GM18526 (cell line): ENCODE data around the gene GGACT.

ENCODE experiments used
- POLR2A ChIP-seq: IDR thresholded peaks from 3 replicates; pipeline ENCODE4 v1.6.1; 2011; ENCODE audit not compliant: insufficient read length; ENCODE audit errors: extremely low read depth

The GGACT gene

DNA sequence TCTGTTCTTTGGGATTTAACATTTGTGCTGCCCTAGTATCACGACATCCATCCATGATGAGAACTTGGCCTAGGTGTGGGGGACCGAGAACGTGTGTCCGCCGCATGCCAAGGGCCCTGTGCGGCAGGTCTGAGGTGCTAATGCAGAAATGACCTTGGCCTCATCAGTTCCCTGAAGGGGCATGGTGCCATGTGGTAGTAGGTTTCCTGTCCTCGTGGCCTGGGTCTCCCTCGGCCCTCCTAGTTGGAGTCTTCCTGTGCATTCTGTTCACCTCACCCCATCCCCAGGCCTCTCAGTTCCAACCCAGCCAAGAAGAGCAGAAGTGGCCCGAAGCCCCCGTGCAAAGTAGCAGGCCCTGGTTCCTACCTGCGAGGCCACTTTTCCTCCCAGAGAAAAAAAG is 59.8 kb downstream of the GGACT start:
- TF ChIP-seq POLR2A, result no peak

DNA sequence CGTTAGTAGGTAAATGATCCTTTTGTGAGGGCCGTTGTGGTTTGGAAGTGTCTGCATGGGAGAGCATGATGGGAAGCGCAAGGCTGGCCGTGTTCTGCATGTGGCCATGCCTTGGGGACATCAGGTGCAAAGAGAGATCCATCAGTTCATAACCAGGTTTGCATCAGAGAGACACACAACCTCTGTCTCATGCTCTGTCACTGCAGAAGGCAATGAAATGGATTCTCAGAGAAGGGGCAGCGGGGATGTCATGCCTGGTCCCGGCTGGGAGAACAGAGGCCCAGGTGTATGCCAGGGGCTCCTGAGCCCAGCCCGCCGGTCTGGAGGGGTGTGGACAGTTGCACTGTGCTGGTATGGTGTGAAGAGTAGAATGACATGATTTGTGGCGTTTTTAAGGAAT is 60.2 kb downstream of the GGACT start:
- TF ChIP-seq POLR2A, result no peak

DNA sequence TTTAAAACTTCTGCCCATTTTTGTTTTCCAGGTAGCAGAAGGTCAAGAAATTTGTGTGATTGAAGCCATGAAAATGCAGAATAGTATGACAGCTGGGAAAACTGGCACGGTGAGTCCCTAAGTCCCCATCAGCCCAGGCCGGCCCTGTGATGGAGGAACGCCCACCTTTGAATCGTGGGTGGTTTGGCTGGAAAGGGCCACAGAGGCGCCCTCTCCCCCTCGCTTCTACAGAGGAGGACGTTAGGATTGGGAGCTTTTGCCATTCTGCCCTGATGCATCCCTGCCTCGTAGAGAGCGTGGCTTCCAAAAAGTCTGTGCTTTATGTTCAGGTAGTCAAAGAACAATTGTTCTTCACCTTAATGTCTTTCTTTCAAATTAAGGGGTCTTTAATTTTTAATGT is 60.9 kb downstream of the GGACT start:
- no peak for TF ChIP-seq POLR2A

DNA sequence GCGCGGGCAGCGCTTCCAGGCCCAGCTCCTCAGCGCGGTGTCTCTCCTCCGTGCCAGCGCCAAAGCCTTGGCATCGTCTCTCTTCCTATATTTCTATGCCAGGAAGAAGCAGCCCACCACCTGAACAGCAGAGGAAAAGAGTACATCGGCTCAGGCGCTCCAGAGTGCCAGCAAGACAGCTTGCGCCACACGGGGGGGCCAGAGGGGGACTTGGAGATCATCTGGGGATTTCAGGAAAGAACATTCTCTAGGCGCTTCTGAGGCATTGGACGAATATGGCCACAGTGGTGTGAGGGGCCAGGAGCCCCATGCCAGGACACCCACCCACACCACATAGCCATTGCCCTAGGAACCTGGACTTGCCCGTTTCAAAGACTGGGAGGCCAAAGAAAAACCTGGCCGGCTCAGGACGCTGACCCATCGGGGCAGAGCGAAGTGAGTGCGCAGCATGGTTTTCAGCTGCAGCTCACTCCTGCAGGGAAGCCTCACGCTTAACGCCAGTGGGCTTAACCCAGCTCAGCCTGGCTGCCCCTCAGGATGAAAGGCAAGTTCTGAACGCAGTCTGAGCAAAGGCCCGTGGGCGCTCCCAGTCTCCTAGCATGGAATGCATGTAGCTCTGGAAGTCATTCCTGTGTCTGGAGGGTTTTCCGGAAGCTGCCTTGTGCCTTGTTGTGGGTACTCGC is 62.1 kb downstream of the GGACT start:
- no peak for TF ChIP-seq POLR2A

DNA sequence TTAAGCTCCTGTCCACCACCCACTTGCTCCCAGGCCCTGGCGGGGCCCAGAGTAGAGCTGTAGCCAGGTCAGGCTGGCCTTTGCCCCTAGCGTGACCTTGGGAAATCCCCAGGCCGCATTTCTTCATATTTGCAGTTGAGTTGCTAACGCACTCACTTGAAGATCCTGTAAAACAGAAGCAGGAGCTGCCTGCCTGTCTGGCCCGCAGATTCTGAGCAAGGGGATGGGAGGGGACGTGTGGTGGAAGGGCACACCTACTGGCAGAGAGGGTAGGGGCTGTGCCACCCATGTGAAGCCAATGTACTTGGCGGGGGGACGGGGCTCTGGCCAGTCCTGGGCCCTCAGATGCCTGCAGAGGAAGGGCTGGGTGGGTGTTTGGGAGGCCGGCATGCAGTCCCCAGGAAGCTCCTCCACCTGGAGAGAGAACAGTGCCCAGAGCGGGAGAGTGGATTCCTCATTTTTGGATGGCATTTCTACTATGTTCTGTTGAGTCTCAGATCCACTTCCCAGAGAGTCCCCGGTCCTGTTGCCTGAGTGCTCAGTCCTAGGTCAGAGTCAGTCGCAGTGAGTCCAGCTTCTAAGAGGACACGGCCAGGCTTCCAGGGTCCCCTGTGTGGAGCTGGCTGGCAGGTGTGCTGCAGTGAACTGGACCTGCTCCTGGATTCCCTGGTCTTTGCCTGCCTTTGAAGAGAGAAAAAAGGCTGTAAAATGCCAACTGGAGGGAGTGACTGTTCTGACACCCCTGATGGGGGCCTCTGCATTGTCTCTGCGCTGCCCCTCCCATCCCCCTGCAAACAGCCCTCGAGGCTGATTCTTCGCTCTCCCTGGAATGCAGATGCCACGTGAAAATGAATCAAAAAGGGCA is 62.9 kb downstream of the GGACT start:
- TF ChIP-seq POLR2A, result no peak

DNA sequence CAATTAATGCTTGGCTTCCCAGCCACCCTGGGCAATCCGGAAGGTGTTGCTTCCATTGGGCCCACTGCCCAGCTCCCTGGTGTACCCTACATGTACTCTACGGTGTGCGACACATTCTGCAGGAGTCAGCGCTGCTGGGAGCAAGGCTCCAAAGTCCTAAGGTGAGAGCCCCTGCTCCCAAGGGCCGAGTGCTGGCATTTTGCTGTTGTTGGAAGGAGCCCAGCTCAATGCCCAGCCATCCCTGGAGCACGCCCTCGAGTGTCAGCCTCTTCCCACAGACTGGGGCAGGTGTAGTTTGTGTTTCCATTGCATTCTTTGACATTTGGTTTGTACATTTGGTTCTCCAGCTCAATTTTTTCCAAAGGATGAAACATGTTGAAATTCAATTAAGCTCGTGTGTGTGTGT is 64.6 kb downstream of the GGACT start:
- TF ChIP-seq POLR2A, result no peak

DNA sequence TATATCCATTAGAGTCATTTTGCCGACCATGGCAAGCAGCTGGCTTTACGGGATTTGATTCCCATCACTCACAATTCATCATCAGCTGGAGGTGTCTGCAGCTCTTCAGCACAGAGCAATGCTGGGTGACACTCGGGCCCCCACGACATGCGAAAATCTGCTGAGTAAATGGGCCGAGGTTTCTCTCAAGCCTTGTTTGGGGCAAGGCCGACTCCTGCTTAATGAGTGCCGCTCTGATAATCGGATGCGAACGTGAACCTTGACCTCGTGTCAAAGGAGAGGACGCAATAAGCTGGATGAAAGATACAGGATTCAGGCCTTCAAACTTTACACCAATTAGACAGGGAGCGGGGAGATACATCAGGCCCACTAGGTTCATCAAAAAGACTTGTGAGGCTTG is 65.2 kb downstream of the GGACT start:
- no peak for TF ChIP-seq POLR2A

DNA sequence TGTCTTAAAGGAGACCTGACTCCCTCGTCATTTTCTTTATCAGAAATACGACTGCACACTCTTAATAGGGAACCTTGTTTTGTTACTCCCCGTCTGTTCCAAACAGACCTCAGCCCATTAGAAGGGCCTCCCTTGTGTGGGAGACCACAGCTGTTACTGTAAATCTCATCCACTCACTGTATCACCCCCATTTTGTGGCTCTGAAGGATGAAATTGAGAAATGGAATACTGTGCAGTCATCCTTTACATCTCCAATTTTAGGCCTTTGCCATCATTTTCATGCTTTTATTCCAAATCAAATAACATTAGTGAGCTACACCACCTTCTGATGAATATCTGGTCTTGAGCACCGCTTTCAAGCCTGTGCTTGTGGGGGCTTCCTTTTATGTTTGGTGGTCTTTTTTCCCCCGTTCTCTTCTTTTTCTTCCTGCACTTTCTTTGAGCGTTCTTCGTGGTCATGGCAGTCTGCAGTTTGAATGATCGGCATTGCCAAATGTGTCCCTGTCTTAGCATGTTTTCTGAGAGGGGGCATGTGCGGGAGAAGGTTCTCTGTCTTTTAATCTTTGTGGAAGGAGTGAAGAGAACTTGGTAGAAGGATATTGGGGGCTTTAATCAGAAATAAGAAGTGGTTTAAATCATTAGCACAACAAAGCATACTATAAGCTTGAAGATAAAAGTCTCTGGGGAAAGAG is 65.8 kb downstream of the GGACT start:
- TF ChIP-seq POLR2A, result no peak

DNA sequence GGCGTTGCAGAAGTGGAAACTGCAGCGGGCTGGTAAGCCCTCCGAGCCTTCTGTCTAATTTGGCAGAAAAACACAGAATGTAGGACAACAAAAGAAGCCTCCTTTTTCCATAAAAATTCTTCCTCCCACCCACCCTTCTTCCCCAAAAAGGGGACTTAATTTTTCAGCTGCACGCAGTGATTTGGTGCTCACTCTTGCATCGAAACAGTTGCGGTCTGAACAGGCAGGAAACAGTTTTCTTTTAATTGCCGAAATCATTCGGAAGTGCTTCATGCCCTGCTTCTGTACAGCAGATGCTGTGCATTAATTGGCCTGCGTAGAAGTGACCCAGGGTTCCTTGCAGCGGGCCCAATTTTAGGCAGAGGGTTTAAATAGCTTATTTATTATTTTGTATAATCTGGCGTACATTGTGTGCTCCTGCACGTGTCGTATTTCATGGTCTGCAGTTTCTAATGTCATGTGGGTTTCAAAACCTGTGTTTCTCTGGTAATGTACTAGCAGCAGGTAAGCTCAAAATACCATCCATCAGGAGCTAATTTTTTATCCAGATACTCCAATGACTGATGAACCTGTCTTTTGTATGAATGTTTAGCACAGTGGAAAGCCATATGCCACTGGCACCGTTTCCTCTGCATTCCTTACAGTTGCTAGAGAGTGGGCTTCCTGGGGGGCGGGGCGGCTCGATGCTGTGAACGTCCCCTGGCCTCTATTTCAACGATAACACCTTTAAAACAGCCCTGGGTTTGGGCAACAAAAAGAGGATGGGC is 66.6 kb downstream of the GGACT start:
- no peak for TF ChIP-seq POLR2A

DNA sequence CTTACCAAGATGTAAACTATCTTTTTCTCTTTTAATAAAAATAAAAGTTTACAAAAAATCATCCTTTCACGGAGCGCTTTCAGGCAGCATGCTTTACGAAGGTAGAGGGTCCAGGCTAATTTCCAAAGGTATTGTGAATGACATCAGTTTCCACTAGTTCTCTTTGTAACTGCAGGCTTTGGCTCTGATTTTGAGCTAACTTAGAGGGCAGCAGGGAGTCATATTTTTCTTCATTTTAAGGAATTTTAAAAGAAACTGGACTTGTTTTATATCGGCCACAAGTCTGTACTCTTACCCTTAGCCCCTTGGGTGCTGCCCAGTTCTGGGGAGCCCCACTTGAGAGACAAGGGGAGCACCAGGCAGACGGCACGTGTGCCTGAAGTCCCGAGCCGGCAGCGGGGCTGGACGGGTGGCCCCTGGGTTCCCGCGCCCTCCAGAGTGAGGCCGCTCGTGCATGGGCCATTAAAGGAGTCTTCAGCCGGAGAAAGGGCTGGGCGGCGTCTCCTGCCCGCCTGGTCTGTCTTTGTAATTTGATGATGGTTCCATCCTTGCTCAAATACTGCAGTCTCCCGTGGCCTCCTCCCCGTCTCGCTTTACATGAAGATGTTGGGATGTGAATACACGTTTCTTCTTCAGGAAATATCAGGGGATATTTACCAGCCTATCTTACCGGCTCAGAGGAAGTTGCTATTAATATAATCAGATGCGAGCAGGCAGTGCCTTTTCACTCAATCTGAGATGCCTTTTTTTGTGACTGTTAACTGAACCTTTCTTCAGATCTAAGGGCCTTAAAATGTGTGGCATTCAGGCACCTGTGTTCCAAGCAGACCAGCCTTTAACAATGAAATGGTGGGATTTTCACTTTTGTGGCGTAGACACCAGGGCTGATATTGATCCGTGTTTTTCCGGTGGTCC is 67.4 kb downstream of the GGACT start:
- TF ChIP-seq POLR2A, result no peak

DNA sequence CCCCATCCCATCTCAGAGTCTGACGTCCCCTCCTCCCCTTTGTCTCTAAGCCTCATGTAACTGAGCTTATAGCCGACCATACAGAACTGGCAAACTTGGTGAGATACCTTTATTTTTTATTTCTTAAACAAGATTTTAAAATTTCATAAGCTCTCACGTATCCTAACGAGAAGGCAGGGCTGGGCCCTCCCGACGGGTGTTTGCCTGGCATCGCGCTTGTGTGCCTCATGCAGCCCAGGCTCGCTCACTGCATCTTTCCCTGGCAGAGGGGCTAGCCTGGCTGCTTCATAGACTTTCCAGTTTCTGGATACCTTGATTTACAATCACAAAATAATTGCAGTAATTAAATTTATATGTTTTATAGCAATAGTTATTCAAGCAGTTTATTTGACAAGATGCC is 69.0 kb downstream of the GGACT start:
- TF ChIP-seq POLR2A, result no peak

DNA sequence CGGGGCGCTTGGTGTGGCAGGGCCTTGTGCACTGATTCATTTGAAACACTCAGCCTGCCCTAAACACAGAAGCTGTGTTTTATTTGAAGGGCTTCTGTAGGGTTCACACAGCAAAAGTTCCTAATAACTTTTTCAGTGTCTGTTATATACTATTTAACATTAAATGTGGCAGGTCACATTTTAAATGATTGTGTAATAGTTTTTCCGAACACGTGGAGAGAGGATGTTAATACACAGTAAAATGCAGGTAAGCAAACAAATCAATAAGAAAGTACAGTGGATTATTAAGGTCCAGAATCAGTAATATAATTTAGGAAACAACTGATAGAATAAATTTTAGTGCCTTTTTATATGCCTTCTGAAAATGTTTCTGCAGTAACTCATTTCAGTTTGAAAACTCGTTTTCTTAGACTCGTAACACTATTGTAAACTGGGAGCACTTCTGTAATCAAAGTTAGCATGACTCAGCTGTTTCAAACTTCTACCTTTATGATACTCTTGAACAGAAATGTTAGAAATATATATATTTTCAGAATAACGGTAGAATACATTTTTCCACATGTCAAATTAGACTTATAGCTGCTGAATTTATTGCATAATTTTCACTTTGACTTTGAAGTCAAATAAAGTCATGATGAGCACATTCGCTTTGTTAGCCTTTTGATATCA is 70.1 kb downstream of the GGACT start:
- no peak for TF ChIP-seq POLR2A

DNA sequence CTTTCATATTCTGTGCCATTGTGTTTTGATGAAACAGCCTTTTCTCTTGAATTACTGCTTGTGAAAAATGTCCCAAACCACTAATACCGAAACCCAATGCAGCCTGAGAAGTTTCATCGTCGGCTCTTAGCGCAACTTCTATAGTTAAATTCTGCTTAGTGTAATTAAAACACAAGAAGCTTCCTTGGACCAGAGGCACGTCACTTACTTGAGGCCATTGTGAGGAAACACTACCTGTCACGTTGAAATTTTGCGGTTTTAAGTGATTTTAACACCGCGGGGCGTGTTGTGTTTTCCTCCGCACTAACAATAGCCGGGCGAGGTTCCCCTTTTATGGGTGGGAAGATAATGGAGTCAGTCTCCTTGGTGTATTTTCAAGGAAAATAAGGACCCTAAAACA is 70.9 kb downstream of the GGACT start:
- TF ChIP-seq POLR2A, result no peak

DNA sequence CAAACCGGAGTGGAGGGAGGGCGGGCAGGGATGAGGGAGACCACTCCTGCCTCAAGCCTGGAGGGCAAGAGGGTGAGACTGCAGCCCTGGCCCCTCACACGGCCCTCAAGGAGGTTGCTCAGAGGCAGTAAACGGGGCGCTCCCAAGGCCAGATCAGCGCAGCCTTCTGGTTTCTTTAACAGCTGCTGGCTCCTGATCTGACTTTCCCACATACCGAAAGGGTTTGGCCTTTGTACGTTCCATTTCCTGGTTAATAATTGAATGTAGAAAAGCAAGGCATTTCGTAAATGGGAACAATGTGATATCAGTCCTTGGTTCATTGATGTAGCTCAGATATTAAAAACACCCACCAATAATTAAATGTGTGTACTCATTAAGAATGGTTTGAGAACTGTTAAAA is 71.5 kb downstream of the GGACT start:
- no peak for TF ChIP-seq POLR2A

DNA sequence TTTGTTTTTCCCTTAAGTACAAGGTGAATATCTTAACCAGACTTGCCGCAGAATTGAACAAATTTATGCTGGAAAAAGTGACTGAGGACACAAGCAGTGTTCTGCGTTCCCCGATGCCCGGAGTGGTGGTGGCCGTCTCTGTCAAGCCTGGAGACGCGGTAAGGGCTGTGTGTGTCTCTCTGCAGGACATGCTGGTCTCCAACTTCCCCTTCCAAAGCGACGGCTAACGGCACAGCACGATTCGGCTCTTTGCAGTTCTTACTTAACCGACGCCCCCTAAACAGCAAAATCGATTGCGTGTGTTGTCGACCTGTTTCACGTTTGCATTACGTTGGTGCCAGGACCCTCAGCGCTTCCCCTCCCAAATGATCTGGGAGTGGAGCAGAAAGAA is 73.2 kb downstream of the GGACT start:
- TF ChIP-seq POLR2A, result no peak
